Prostate gland (tissue), 2 donors: ENCODE results near the gene HTR5A. TPM values are rescaled to one million over a fixed set of nuclear protein-coding genes. Genes with fewer than 3 reads are reported as not detected.

Source experiments
- DNase-seq: peaks from one replicate; pipeline ENCODE4 v3.0.0-alpha.2; 2019; ENCODE audit warnings: low spot score
- H3K27ac ChIP-seq, 2 donors: fragments of 200-600 bp; sonication (generic); 2 replicates each; pipeline ENCODE4 v1.5.1; 2017 to 2019
- H3K27me3 ChIP-seq: fragments of 200-600 bp; sonication (generic); replicated peaks from 2 replicates; pipeline ENCODE4 v1.5.1; 2019; ENCODE audit not compliant: insufficient read depth
- H3K36me3 ChIP-seq, 2 donors: fragments of 200-600 bp; sonication (generic); 1 replicate in 1 of 2; 2 replicates in 1 of 2; pipeline versions ENCODE4 v1.5.1 to v1.8.1; 2017 to 2019
- H3K4me1 ChIP-seq: fragments of 200-600 bp; sonication (generic); replicated peaks from 2 replicates; pipeline ENCODE4 v1.5.1; 2019
- H3K4me3 ChIP-seq, 2 donors: fragments of 200-600 bp; sonication (generic); 2 replicates each; pipeline ENCODE4 v1.5.1; 2017 to 2019
- H3K9me3 ChIP-seq: fragments of 200-600 bp; sonication (generic); 2 replicates; pipeline ENCODE4 v1.5.1; 2017
- POLR2A ChIP-seq: fragments of 450-650 bp; IDR thresholded peaks from one replicate; pipeline ENCODE4 v1.6.1; 2016; ENCODE audit warnings: antibody characterized with exemption, mild to moderate bottlenecking
- POLR2AphosphoS5 ChIP-seq: sonication (generic); formaldehyde crosslinking; IDR thresholded peaks from one replicate; pipeline ENCODE4 v1.6.1; 2017; ENCODE audit warnings: antibody characterized with exemption
- WGBS: methylation state at CpG from one replicate; pipeline ENCODE4 v1.1.5; 2018; 5-methylcytosine and 5-hydroxymethylcytosine counted together
- intact Hi-C: fragments of 100-400 bp; cut with DNase I; formaldehyde crosslinking; loops from one replicate; pipeline ENCODE4 v1.14.2; 2022
- total RNA-seq, 2 donors: library from RNA; depleted of rRNA; stranded (reverse); fragments of >200 nt; gene quantifications; one replicate each; pipeline ENCODE4 v1.1.0, GENCODE V29; 2016
- TF ChIP-seq, protein P1 (sequence below), 4 experiments: fragments of 200-600 bp in 2 of 4; fragments of 450-650 bp in 2 of 4; sonication (generic) in 2 of 4; IDR thresholded peaks; 1 replicate in 3 of 4; 2 replicates in 1 of 4; pipeline ENCODE4 v1.5.1; 2016 to 2019; ENCODE audit warnings: antibody characterized with exemption in 4 of 4, mild to moderate bottlenecking in 2 of 4, moderate library complexity in 2 of 4

Gene HTR5A
- total RNA-seq, 2 donors from 2014 or later, result not detected

DNA sequence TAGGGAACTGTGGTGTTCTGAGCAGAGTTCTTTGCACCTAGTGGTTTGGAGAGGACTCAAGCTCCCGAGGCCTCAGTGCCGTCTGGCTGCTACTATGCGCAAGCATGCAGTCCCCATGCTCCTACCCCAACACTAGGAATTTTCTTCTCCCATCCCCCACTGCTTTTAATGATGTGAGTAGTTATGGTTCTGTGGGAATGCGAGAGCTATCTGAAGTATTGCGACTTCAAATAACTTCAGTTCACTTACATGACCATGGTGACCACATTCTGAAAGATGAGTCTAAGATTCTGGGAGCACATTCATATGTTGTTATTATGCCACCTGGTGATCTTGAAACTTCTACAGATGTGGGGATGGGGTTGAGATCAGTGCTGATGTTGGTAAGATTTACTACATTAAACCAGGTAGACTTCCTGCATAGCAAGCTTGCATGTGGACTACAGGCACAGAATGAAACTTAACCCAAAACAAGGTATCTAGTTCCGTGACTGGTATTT, 24.6 kb downstream of the HTR5A start:
- 71% methylated on average over 6 of the region's 6 CpGs for WGBS
- no peak overlapping the region for H3K27ac ChIP-seq
- TF ChIP-seq POLR2AphosphoS5, result no peak
- TF ChIP-seq POLR2A, result no peak
- TF ChIP-seq, protein P1, sequence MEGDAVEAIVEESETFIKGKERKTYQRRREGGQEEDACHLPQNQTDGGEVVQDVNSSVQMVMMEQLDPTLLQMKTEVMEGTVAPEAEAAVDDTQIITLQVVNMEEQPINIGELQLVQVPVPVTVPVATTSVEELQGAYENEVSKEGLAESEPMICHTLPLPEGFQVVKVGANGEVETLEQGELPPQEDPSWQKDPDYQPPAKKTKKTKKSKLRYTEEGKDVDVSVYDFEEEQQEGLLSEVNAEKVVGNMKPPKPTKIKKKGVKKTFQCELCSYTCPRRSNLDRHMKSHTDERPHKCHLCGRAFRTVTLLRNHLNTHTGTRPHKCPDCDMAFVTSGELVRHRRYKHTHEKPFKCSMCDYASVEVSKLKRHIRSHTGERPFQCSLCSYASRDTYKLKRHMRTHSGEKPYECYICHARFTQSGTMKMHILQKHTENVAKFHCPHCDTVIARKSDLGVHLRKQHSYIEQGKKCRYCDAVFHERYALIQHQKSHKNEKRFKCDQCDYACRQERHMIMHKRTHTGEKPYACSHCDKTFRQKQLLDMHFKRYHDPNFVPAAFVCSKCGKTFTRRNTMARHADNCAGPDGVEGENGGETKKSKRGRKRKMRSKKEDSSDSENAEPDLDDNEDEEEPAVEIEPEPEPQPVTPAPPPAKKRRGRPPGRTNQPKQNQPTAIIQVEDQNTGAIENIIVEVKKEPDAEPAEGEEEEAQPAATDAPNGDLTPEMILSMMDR (IDR thresholded peaks at IDR 0.05), result no peak
- H3K9me3 ChIP-seq, result no peaks in the 10 kb centered on the region
- no peaks in the 10 kb centered on the region for H3K4me1 ChIP-seq
- H3K4me3 ChIP-seq, result no peak overlapping the region
- H3K27me3 ChIP-seq, result no peaks in the 10 kb centered on the region
- H3K36me3 ChIP-seq, result no peaks in the 10 kb centered on the region
- intact Hi-C loops, result no loop called here
- no peak for DNase-seq

DNA sequence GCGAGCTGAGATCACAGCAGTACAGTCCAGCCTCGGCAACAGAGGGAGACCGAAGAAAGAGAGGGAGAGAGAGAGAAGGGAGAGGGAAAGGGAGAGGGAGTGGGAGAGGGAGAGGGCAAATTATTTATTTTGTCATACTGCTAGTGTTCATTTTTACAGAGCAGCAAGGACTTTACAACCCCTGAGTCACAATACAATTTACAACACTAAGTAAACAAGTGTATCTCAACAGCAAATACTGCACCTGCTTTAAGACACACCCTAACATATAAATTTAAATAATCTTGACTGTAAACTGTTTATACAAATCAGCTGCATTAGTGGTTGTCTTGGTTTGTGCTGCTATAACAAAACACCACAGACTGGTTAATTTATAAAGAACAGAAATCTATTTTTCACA, 27.2 kb downstream of the HTR5A start:
- Histone ChIP-seq H3K27ac (no peak overlapping the region), H3K36me3 (no peaks in the 10 kb centered on the region), H3K4me3 (no peak overlapping the region), H3K4me1 (no peaks in the 10 kb centered on the region), H3K27me3 (no peaks in the 10 kb centered on the region), H3K9me3 (no peaks in the 10 kb centered on the region)
- 39% methylated on average over 3 of the region's 3 CpGs for WGBS
- intact Hi-C loops, result no loop called here
- no peak for TF ChIP-seq POLR2AphosphoS5
- TF ChIP-seq POLR2A, result no peak
- TF ChIP-seq, protein P1 (IDR thresholded peaks at IDR 0.05), result no peak
- no peak for DNase-seq

DNA sequence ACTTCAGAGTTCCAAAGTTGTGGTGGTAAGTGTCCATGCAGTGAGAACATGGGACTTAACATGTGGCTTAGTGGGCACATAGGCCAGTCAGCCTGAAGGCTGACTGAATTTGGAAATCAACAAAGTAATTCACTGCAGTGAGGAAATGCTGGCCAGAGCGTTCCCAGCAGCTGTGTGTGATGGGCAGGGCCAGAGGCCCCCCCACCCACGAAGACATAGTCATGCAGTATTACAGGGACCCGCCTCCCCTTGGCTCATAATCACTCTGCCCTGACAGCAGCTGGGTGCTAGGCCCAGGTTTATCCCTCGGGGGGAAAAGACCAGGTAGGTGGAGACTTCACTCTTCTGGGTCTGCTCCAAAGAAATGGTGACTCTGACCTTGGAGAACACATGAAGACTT, 33.7 kb downstream of the HTR5A start:
- H3K36me3 ChIP-seq, result no peaks in the 10 kb centered on the region
- H3K27ac ChIP-seq, result no peak overlapping the region
- no peak for DNase-seq
- no peak overlapping the region for H3K4me3 ChIP-seq
- H3K27me3 ChIP-seq, result no peaks in the 10 kb centered on the region
- WGBS, result 36% methylated on average over 4 of the region's 4 CpGs
- H3K9me3 ChIP-seq, result no peaks in the 10 kb centered on the region
- TF ChIP-seq, protein P1 (IDR thresholded peaks at IDR 0.05), result no peak
- no peak for TF ChIP-seq POLR2AphosphoS5
- no peak for TF ChIP-seq POLR2A
- intact Hi-C loops, result no loop called here
- H3K4me1 ChIP-seq, result no peaks in the 10 kb centered on the region

DNA sequence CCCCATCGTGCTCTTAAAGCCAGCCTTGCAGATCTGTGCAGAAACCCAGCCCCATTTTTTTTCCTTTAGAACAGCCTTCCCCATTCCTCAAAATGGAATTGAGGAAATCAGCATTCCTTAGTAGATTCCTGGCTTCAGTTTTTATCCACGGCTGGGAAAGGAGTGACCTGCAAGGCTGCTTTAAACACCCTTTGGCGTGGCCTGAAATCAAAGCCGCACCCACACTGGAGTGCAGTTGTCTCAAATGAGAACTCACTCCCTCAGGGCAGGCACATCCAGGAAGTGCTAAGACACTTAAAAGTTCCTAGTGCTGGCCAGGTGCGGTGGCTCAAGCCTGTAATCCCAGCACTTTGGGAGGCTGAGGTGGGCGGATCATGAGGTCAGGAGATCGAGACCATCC, 34.8 kb downstream of the HTR5A start:
- Histone ChIP-seq H3K9me3 (no peaks in the 10 kb centered on the region), H3K27me3 (no peaks in the 10 kb centered on the region), H3K36me3 (no peaks in the 10 kb centered on the region), H3K4me3 (no peak overlapping the region), H3K27ac (no peak overlapping the region), H3K4me1 (no peaks in the 10 kb centered on the region)
- TF ChIP-seq, protein P1 (IDR thresholded peaks at IDR 0.05), result no peak
- TF ChIP-seq POLR2AphosphoS5, result no peak
- no peak for TF ChIP-seq POLR2A
- no peak for DNase-seq
- intact Hi-C loops, result no loop called here
- WGBS, result 54% methylated on average over 7 of the region's 7 CpGs

DNA sequence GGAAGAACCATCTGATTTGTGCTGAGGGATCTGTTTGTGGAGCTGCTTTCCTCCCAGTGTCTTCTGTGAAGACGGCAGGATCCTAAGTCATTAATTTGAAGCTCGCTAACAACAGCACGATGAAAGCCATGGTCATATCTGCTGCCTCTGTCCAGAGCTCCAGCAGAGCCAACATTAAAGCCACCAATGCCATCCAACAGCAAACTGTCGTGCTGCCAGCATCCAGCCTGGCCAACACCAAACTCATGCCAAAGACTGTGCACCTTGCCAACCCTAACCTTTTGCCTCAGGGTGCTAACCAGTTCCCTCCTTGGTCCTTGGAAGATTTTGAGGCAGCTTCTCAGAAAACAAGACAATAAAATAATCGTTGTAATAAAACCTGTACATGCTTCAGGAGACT, 36.2 kb downstream of the HTR5A start:
- TF ChIP-seq POLR2AphosphoS5, result no peak
- TF ChIP-seq, protein P1 (IDR thresholded peaks at IDR 0.05), result no peak
- no peak for TF ChIP-seq POLR2A
- H3K36me3 ChIP-seq, result no peaks in the 10 kb centered on the region
- no peak overlapping the region for H3K27ac ChIP-seq
- H3K4me1 ChIP-seq, result no peaks in the 10 kb centered on the region
- H3K4me3 ChIP-seq, result no peak overlapping the region
- 86% methylated on average over 5 of the region's 5 CpGs for WGBS
- DNase-seq, result no peak
- intact Hi-C loops, result no loop called here
- no peaks in the 10 kb centered on the region for H3K27me3 ChIP-seq
- no peaks in the 10 kb centered on the region for H3K9me3 ChIP-seq
